Activated effector memory CD4-positive, alpha-beta T cell treated with Interleukin-2 at 50 U/mL for 16 hours (primary cell): Measurements from ENCODE around the gene ATOH8.

Source experiments
- DNase-seq: peaks from one replicate; pipeline ENCODE4 v3.0.0-alpha.2; 2020

The ATOH8 gene

DNA sequence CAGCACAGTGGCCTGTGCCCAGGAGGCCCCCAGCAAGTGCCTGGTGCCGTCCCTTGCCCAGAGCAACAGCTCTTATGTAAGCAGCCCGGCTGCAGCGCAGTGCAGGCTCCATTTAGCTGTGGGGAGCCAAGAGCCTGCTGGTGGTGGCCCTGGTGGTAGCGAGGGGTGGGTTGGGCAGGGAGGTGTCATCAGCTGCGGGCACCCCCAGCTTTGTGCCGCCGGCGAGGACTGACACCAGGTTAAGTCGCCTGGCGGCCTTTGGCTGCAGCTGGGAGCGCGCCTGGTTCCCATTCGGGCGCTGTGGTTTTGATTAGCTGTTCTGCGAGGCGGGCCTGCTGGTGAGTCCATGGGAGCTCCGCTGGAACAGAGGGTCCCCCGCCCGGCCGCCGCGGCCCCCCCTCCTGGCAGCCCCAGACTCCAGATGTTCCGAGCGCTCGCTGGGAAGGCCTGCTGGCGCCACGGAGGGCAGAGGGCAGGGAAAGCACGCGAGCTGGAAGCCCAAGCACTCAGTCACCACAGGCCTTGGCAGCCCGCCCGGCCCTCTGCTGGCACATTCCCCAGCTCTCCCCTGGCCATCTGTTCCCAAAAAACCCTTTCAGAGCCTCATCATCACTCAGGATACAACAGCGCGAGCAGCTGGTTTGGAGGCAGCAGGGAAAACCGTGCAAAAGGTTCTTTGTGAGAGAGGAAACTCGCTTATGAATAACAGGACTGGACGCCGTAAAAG, 18.4 kb downstream of the ATOH8 start:
- no peak for DNase-seq

DNA sequence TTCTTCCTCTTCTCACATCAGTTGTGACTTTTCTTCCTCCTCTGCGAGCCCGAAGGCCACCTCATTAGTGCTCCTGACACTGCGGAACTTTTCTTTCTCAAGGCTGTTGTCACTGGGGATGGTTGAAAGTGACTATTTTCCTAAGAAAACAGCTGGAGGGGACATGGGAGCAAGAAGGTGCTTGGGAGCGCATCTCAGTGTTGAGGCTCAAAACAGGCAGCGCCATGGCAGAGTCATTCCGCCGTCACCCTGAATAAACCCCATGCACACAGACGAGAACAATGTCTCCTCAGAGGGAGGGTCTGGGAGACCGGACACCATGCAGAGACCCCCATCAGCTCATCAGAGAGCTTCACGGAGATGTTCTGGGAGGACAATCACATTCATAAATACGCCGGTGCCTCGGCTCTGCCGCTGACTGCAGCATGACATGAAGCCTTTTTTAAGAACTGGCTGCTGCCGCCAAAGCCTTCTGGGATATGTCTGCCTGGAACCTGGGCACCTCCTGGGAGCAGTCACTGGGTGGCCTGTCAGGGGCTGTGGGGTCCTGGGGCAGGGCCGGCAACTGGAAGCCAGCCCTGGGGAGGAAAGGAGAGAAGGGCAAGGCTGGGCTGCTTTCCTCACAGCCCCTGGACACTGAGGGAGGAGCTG, 19.2 kb downstream of the ATOH8 start:
- DNase-seq, result no peak

DNA sequence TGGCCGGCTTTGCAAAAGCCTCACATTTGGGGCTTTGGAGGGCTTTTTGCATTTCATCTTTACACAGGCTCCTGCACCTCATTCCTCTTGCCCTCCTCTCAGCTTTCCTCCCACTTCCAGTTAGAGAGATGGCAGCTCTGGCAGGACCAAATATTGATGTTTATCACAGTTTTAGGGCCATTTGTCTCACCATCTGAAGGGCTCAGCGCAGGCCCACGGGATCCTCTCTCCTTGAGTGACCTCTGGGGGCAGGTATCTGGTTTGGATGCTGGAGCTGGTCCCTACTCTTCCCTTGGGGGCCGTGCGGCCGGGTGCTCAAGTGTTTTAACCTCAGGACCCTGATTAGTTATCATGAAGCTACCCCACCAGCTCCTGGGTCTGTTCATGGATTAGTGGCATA, 19.9 kb downstream of the ATOH8 start:
- no peak for DNase-seq

GRCh38 chr2:85774126-85774978, 20.6 kb downstream of the ATOH8 start:
- DNase-seq, result no peak

DNA sequence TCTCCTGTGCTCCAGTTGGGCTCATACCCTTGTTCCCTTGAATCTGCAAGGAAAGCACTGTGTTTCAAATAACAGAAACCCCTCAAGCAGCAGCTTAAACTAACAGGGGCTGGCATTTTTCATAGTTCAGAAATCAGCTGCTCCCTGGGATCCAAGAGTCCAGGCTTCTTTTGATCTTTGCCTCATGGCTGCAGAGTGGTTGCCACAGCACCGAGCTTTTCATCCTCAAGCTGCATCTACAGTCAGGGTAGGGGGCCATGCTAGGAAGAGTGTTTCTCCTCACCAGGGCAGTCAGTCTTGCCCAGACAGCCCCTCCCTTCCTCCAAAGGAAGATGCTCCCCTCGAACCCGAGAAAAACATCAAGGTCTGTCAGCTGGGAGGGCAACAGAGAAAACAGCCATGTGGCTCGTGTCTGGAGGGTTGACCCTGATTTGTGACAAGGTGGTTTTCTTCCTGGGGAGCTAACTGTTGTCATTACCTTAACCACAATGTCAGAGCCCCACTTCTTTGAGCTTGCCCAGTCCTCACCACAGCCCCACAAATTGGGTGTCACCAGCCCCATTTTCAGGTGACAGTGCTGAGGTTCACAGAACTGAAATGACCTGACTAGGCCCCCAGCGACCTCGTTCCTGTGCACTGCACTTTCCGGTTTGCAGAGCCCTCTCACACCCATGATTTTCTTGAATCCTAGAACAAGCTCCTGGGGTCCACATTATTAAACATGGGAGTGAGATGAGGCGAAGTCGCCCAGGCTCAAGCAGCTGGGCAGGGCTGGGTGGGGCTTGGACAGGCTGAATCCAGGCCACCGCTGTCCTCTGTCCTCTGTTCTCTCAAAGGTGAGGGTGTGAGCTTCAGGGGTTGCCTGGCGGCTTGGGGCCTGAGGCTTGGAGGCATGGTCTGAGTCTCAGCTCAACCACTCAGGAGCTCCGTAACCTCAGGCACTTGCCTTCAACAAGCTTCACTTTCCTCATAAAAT, 21.9 kb downstream of the ATOH8 start:
- no peak for DNase-seq

- DNase-seq, result no peak
Measured at GRCh38 chr2:85776672-85777071, 22.9 kb downstream of the ATOH8 start.

- DNase-seq, result no peak
Measured at GRCh38 chr2:85777441-85777861, 23.7 kb downstream of the ATOH8 start.

DNA sequence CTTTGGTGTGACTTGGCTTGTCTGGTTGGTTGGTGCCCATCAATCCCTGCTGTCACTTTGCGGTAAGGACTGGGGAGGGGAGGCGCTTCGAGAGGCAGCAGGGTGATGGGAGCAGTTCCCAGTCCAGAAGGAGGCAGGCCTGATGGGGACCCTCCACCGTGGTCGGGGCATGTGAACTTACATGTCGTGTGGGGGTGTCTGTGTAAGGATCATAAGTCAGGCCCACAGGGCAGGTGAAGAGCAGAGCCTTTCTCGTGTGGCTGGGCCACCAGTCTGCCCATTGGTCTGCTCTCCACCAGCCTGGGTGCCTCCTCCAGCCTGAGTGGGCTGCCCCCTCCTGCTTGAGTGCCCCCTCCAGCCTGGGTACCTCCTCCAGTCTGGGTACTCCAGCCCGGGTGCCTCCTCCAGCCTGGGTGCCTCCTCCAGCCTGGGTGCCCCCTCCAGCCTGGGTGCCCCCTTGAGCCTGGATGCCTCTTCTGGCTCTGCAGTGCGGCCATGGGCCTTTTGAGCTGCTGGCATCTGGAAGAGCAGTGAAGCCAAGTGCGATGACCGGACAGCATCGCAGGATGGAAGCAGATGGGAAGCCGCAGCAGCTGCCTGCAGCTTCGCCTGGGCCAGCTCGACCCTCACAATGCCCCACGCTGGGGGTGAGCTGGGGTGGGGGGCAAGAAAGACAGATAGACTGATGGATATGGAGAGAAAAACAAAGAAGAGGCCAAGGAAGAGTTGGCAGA, 25.0 kb downstream of the ATOH8 start:
- no peak for DNase-seq

- no peak for DNase-seq
Measured at GRCh38 chr2:85779641-85780315, 26.0 kb downstream of the ATOH8 start.

- no peak for DNase-seq
Measured at GRCh38 chr2:85780316-85781012, 26.7 kb downstream of the ATOH8 start.

DNA sequence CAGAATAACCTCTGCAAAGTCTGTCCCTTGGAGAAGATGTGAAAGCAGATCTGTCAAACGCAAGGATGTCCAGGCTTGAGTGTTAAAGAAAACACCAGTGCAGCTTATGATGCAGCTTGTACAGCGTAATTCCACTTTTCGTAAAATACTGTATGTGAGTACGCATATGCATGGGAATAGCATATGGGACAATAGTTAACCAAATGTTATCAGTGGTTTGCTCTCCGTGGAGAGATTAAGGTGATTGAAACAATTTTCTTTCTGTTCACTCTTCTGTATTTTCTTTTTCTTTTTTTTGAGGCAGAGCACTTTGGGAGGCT, 27.2 kb downstream of the ATOH8 start:
- no peak for DNase-seq

DNA sequence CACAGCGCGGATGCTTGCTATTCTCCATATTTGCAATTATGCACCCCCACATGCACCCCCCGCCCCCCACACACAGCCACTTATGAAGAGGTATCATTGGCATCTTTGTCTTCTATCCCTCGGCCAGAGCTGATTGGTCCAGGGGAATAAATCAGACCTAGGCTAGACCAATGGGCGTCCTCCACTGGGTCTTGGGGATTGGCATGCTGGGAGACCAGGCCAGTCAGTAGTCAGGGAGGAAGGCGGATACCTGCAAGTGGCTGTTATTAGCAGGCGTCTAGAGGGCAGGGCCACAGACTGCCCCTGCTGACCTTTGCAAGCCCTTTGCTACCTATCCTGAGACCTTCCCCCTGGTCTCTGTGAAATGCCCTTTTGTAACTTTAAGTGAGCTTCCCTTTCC, 30.0 kb downstream of the ATOH8 start:
- no peak for DNase-seq

DNA sequence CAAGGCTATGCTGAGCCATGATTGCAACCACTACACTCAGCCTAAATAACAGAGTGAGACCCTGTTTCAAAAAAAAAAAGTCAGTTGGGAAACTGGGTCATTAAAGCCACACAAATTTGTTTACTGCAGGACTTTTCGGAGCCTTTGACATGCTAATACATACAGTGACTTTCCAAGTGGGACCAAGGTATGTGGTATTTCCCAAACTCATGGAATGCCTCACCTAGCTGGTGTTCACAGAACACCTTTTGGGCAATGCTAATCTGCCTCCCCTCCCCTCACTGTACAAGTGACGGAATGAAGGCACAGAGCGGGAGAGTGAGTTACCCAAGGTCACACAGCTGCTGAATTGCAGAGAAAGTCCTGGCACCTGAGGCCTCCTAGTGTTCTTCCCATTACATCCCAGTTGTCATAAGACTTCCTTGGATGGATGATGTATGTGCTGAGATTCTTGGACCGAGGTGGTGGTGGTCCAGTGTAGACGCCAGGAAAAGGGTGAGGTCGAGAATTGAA, 30.7 kb downstream of the ATOH8 start:
- DNase-seq, result no peak

DNA sequence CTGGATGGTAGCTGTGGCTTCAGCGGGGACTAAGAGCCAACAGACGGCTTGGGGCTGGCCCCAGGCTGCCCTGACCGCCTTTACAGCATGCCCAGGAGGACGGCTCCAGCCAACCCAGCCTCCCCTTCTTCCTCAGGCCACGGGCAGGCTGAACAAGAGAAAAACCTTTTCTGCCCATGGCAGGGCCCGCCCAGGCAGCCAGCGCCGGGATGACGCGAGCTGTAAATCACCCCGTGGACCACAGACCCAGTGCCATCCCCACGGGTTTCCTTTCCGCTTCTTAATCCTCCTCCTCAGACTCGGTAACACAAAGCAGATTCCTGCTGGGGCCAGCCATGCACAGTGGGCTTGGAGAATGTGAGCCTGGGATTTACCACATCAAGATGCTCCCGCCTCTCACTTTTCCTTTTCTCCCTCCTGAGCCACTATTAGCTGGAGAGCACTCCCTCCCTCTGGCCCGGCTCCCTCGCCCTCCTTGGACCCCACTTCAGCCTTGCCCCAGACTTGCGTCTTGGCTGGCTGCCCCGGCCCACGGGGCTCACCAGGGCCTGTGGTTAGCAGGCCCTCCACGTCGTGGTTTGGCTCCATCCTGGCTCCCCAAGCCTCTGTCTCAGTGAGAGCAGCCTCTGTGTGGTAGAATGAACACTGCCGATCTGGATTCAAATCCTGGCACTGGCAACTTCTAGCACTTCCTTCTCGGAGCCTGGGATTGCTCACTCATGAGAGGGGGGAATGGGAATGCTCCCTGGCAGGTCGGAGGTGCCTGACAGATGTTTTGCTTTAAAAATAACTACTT, 31.4 kb downstream of the ATOH8 start:
- DNase-seq, result no peak

- no peak for DNase-seq
Measured at GRCh38 chr2:85785871-85786270, 32.1 kb downstream of the ATOH8 start.

DNA sequence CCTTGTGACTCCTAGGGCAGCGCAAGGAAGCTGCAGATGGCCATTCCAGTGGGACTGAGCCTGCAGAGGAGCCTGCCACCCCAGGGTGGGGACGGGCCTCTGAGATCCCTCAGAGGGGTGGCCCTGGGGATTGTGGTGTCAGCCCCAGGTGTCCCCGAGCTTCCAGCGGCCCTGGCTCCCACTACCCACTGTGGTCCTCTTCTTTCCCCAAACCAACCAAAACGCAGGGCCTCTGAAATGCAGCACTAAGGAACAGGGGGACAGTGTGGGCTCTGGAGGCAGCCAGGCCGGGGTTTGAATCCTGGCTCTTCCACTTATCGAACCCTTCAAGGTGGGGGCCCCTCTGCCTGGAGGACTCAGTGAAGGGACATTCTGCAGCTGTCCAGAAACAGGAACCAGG, 32.7 kb downstream of the ATOH8 start:
- no peak for DNase-seq

DNA sequence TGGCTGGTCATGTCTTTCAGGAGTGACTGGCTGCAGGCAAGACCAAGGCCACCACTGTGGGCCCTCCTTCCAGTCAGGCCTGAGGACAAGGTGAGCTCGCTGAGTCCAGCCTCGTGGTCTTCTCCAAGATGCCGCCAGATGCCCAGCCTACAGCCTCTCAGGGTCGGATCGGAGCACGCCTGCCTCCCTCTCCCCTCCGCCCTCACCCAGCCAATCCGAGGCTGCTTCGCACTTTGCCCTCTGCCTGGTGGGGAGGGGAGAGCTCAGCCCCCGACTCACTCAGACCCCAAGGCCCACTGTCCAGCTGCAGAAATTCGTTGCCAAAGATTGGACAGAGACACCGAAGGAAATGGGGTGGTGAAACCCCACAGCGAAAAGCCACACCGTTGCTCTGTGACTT, 33.1 kb downstream of the ATOH8 start:
- DNase-seq, result no peak

DNA sequence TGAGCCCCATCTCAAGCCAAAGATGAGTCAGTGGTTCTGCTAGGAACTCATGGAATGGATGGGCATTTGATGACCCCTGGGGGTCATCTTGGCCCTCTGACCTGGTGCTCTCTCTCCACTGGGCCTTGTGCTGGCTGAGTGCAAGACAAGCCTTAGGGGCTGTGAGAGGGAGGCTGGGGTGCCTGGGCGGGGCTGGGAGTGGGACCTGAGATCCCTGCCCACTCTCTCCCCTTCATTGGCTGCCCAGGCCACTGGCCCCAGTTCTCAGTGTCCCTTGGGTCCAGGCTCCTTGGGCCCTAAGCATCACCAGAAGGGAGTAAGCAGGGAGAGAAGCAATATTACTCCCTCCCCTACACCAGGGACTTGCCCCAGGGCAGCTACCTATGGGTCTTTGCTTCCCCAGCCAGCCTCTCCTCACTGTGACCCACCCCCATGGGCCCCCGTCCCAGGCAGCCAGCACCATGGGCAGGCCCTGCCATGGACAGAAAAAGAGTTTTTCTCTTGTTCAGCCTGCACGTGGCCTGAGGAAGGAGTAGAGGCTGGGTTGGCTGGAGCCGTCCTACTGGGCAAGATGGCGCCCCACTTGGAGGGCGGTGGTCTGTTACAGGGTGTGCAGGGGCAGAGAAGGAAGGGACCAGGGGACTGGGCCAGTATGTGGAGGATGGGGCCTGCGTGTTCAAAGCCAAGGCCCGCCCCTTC, 33.6 kb downstream of the ATOH8 start:
- DNase-seq, result no peak

DNA sequence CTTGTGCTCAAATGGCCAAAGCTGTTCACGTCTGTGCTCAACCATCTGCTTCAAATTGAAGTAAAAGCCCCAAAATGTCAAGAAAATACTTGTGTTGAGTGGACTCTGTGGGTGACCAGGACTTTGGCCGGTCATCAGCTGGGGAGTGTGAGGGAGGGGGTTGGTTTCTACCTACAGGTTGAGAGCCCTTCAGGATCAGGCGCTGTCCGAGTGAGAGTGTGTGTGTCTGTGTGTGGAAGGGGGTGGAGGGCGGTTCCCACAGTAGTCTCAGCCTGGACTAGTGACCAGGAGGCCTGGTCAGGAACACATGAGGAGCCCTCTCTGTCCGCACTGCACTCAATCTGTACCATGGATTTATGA, 34.2 kb downstream of the ATOH8 start:
- no peak for DNase-seq
